ENCODE results near the gene VPS45. TPM values are rescaled to one million over a fixed set of nuclear protein-coding genes. Genes with fewer than 3 reads are reported as not detected.

The VPS45 gene
- total RNA-seq, 1 experiment from 2014 or later, result 28.2 TPM

DNA sequence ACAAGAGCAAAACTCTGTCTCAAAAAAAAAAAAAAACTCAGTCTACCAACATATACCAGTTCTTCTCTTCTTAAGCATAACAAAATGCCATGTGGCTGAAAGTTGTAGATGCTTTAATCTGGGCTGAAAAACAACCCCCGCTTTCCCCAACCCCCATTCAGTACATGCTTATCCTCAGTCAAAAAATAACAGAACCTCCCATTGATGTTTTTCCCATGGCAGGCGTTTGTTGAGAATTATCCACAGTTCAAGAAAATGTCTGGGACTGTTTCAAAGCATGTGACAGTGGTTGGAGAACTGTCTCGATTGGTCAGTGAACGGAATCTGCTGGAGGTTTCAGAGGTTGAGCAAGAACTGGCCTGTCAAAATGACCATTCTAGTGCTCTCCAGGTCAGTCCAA is 14.9 kb downstream of the VPS45 start:
- no peak overlapping the region for H3K27ac Mint-ChIP-seq
- H3K9me3 Mint-ChIP-seq, result no peaks in the 10 kb centered on the region
- no peak for ATAC-seq
- DNase-seq (ENCODE audit: low spot score), result no peak
- CTCF ChIA-PET, result no interaction called here
- no peaks in the 10 kb centered on the region for H3K4me1 Mint-ChIP-seq
- POLR2A ChIA-PET, result no interaction called here
- H3K4me3 Mint-ChIP-seq, result no peak overlapping the region
- H3K36me3 Mint-ChIP-seq, result peaks cover 21% of the 10 kb centered on the region
- H3K27me3 Mint-ChIP-seq (ENCODE audit: low read depth), result no peaks in the 10 kb centered on the region
- TF ChIP-seq MYBL2 (CRISPR knock-in tag; IDR thresholded peaks at IDR 0.05) (no peak), GABPB1 (CRISPR knock-in tag; IDR thresholded peaks at IDR 0.05) (no peak), ZNF232 (CRISPR knock-in tag; IDR thresholded peaks at IDR 0.05) (no peak), JAZF1 (CRISPR knock-in tag; IDR thresholded peaks at IDR 0.05) (no peak), ZNF138 (CRISPR knock-in tag; conservative IDR thresholded peaks at IDR 0.05) (no peak), FOXP1 (CRISPR knock-in tag; IDR thresholded peaks at IDR 0.05; ENCODE audit: borderline replicate concordance) (no peak)
- TF ChIP-seq, protein P1, sequence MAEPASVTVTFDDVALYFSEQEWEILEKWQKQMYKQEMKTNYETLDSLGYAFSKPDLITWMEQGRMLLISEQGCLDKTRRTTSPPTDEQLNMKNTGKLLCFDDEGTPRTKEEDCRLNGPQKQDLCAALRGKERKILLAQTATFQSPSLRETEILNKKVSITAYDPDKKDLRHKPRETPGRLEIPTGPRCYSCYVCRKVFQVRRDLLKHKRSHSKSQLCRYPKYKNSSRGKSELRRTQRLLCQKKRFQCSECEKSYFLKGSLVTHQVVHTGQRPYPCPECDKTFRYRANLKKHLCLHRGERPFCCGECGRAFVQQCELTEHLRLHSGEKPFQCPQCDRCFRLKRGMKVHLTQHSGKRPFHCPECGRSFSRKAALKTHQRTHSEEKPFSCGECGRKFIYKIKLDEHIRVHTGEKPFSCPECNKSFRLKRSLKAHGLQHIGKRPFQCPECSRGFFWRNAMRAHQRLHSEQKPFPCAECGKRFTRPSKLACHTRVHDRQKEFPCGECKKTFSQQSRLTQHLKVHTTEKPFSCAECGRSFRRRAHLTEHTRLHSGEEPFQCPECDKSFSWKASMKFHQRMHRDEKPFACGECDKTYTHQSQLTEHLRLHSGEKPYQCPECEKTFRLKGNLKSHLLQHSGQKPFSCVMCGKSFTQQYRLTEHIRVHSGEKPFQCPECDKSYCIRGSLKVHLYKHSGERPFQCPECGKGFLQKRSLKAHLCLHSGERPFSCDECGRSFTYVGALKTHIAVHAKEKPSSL (CRISPR knock-in tag; conservative IDR thresholded peaks at IDR 0.05), result no peak
- TF ChIP-seq, protein P2, sequence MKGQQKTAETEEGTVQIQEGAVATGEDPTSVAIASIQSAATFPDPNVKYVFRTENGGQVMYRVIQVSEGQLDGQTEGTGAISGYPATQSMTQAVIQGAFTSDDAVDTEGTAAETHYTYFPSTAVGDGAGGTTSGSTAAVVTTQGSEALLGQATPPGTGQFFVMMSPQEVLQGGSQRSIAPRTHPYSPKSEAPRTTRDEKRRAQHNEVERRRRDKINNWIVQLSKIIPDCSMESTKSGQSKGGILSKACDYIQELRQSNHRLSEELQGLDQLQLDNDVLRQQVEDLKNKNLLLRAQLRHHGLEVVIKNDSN (CRISPR knock-in tag; IDR thresholded peaks at IDR 0.05), result no peak
- TF ChIP-seq, protein P3, sequence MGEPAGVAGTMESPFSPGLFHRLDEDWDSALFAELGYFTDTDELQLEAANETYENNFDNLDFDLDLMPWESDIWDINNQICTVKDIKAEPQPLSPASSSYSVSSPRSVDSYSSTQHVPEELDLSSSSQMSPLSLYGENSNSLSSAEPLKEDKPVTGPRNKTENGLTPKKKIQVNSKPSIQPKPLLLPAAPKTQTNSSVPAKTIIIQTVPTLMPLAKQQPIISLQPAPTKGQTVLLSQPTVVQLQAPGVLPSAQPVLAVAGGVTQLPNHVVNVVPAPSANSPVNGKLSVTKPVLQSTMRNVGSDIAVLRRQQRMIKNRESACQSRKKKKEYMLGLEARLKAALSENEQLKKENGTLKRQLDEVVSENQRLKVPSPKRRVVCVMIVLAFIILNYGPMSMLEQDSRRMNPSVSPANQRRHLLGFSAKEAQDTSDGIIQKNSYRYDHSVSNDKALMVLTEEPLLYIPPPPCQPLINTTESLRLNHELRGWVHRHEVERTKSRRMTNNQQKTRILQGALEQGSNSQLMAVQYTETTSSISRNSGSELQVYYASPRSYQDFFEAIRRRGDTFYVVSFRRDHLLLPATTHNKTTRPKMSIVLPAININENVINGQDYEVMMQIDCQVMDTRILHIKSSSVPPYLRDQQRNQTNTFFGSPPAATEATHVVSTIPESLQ (CRISPR knock-in tag; IDR thresholded peaks at IDR 0.05), result no peak
- TF ChIP-seq, protein P4, sequence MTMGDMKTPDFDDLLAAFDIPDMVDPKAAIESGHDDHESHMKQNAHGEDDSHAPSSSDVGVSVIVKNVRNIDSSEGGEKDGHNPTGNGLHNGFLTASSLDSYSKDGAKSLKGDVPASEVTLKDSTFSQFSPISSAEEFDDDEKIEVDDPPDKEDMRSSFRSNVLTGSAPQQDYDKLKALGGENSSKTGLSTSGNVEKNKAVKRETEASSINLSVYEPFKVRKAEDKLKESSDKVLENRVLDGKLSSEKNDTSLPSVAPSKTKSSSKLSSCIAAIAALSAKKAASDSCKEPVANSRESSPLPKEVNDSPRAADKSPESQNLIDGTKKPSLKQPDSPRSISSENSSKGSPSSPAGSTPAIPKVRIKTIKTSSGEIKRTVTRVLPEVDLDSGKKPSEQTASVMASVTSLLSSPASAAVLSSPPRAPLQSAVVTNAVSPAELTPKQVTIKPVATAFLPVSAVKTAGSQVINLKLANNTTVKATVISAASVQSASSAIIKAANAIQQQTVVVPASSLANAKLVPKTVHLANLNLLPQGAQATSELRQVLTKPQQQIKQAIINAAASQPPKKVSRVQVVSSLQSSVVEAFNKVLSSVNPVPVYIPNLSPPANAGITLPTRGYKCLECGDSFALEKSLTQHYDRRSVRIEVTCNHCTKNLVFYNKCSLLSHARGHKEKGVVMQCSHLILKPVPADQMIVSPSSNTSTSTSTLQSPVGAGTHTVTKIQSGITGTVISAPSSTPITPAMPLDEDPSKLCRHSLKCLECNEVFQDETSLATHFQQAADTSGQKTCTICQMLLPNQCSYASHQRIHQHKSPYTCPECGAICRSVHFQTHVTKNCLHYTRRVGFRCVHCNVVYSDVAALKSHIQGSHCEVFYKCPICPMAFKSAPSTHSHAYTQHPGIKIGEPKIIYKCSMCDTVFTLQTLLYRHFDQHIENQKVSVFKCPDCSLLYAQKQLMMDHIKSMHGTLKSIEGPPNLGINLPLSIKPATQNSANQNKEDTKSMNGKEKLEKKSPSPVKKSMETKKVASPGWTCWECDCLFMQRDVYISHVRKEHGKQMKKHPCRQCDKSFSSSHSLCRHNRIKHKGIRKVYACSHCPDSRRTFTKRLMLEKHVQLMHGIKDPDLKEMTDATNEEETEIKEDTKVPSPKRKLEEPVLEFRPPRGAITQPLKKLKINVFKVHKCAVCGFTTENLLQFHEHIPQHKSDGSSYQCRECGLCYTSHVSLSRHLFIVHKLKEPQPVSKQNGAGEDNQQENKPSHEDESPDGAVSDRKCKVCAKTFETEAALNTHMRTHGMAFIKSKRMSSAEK (CRISPR knock-in tag; IDR thresholded peaks at IDR 0.05; ENCODE audit: borderline replicate concordance), result no peak
- TF ChIP-seq, protein P5, sequence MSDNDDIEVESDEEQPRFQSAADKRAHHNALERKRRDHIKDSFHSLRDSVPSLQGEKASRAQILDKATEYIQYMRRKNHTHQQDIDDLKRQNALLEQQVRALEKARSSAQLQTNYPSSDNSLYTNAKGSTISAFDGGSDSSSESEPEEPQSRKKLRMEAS (CRISPR knock-in tag; IDR thresholded peaks at IDR 0.05), result no peak

DNA sequence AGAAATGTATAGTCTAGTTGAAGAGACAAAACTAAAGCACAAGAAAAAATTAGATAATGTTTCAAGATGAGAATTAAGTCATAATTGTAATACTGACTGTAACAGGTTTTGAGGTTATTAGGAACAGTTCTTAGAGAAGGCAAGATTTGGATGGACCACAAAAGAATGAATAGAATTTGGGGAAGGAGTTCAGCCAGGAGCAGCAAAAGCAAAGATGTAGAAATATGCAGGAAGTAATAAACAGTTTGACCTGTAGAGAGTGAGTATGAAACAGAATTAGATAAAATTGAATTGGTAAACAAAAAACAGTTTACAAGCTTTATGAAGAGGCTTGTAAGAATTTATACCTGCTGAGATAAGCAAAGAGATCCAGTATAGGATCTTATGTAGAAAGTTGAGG is 16.3 kb downstream of the VPS45 start:
- Mint-ChIP-seq H3K9me3 (no peaks in the 10 kb centered on the region), H3K4me1 (no peaks in the 10 kb centered on the region), H3K4me3 (no peak overlapping the region), H3K27ac (no peak overlapping the region), H3K36me3 (peaks cover 17% of the 10 kb centered on the region), H3K27me3 (ENCODE audit: low read depth) (no peaks in the 10 kb centered on the region)
- TF ChIP-seq NR3C1 (CRISPR knock-in tag; conservative IDR thresholded peaks at IDR 0.05; ENCODE audit: low read depth) (no peak), RORB (CRISPR knock-in tag; IDR thresholded peaks at IDR 0.05) (no peak), GABPB1 (CRISPR knock-in tag; IDR thresholded peaks at IDR 0.05) (no peak), CBFB (CRISPR knock-in tag; IDR thresholded peaks at IDR 0.05; ENCODE audit: low read depth) (no peak), ATF1 (CRISPR knock-in tag; IDR thresholded peaks at IDR 0.05) (no peak), IRF2 (CRISPR knock-in tag; IDR thresholded peaks at IDR 0.05; ENCODE audit: borderline replicate concordance, low read depth) (no peak)
- TF ChIP-seq, protein P6, sequence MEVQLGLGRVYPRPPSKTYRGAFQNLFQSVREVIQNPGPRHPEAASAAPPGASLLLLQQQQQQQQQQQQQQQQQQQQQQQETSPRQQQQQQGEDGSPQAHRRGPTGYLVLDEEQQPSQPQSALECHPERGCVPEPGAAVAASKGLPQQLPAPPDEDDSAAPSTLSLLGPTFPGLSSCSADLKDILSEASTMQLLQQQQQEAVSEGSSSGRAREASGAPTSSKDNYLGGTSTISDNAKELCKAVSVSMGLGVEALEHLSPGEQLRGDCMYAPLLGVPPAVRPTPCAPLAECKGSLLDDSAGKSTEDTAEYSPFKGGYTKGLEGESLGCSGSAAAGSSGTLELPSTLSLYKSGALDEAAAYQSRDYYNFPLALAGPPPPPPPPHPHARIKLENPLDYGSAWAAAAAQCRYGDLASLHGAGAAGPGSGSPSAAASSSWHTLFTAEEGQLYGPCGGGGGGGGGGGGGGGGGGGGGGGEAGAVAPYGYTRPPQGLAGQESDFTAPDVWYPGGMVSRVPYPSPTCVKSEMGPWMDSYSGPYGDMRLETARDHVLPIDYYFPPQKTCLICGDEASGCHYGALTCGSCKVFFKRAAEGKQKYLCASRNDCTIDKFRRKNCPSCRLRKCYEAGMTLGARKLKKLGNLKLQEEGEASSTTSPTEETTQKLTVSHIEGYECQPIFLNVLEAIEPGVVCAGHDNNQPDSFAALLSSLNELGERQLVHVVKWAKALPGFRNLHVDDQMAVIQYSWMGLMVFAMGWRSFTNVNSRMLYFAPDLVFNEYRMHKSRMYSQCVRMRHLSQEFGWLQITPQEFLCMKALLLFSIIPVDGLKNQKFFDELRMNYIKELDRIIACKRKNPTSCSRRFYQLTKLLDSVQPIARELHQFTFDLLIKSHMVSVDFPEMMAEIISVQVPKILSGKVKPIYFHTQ (CRISPR knock-in tag; IDR thresholded peaks at IDR 0.05), result no peak
- TF ChIP-seq, protein P7, sequence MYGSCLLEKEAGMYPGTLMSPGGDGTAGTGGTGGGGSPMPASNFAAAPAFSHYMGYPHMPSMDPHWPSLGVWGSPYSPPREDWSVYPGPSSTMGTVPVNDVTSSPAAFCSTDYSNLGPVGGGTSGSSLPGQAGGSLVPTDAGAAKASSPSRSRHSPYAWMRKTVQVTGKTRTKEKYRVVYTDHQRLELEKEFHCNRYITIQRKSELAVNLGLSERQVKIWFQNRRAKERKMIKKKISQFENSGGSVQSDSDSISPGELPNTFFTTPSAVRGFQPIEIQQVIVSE (CRISPR knock-in tag; IDR thresholded peaks at IDR 0.05; ENCODE audit: borderline replicate concordance), result no peak
- TF ChIP-seq, protein P8, sequence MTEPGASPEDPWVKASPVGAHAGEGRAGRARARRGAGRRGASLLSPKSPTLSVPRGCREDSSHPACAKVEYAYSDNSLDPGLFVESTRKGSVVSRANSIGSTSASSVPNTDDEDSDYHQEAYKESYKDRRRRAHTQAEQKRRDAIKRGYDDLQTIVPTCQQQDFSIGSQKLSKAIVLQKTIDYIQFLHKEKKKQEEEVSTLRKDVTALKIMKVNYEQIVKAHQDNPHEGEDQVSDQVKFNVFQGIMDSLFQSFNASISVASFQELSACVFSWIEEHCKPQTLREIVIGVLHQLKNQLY (CRISPR knock-in tag; IDR thresholded peaks at IDR 0.05), result no peak
- no peak for ATAC-seq
- CTCF ChIA-PET, result no interaction called here
- POLR2A ChIA-PET, result no interaction called here
- DNase-seq (ENCODE audit: low spot score), result no peak

Measured in WTC11 (cell line).